ENCODE data around the gene ABHD2.

- TF ChIP-seq EZH2 (IDR thresholded peaks at IDR 0.05; ENCODE audit: low read depth, unreplicated experiment) = no peak
- TF ChIP-seq CTCF (conservative IDR thresholded peaks at IDR 0.05; ENCODE audit: low read depth in 2 of 2) = no peak
- no peak for TF ChIP-seq ETS1 (IDR thresholded peaks at IDR 0.05)
- TF ChIP-seq REST (IDR thresholded peaks at IDR 0.05; ENCODE audit: unreplicated experiment) = no peak
- no peak for TF ChIP-seq CREB1 (CRISPR knock-in tag; IDR thresholded peaks at IDR 0.05; ENCODE audit: low read depth)
- TF ChIP-seq POLR2AphosphoS5 (IDR thresholded peaks at IDR 0.05; ENCODE audit: low read depth) = no peak
These were observed 46.7 kb upstream of the ABHD2 start for GRCh38 chr15:89041507-89041906.

Measured in GM23338 (cell line).